ENCODE data around the gene MAP2K4. TPM values are rescaled to one million over a fixed set of nuclear protein-coding genes. Genes with fewer than 3 reads are reported as not detected.

The MAP2K4 gene
- total and polyA plus RNA-seq, 2 experiments from 2014 or later, result 38.5 to 53.6 TPM

- no peak for DNase-seq (ENCODE audit: low spot score)
- H3K36me3 ChIP-seq (replicated peaks; ENCODE audit: insufficient read depth, low read depth), result no peaks in the 10 kb centered on the region
- no peaks in the 10 kb centered on the region for H3K4me1 ChIP-seq (ENCODE audit: insufficient read depth)
- no peak for TF ChIP-seq EZH2 (IDR thresholded peaks at IDR 0.05; ENCODE audit: borderline replicate concordance)
- TF ChIP-seq CTCF (IDR thresholded peaks at IDR 0.05; ENCODE audit: poor library complexity), result no peak
- no peak for TF ChIP-seq EZH2phosphoT487 (IDR thresholded peaks at IDR 0.05; ENCODE audit: low read depth, severe bottlenecking, unreplicated experiment)
- no peak overlapping the region for H2AFZ ChIP-seq
- peaks cover 92% of the 10 kb centered on the region for H4K20me1 ChIP-seq (ENCODE audit: insufficient read depth, poor library complexity, severe bottlenecking)
- WGBS (ENCODE audit: low lambda C conversion rate, missing lambda C conversion rate), result 91% methylated on average over 6 of the region's 6 CpGs
- no peaks in the 10 kb centered on the region for H3K27me3 ChIP-seq
- peaks cover 99% of the 10 kb centered on the region for H3K79me2 ChIP-seq
- no peak overlapping the region for H3K4me3 ChIP-seq
- H3K4me2 ChIP-seq, result no peak overlapping the region
- no peaks in the 10 kb centered on the region for H3K9me3 ChIP-seq (ENCODE audit: low read depth)
- H3K27ac ChIP-seq, result no peak overlapping the region
- no peaks in the 10 kb centered on the region for H3K9me2 ChIP-seq (replicated peaks; ENCODE audit: insufficient read depth)
Observed at GRCh38 chr17:12043702-12044101, 23.0 kb downstream of the MAP2K4 start.

GRCh38 chr17:12046786-12047185, 26.1 kb downstream of the MAP2K4 start:
- DNase-seq (ENCODE audit: low spot score), result no peak
- H4K20me1 ChIP-seq (ENCODE audit: insufficient read depth, poor library complexity, severe bottlenecking), result peaks cover 93% of the 10 kb centered on the region
- no peaks in the 10 kb centered on the region for H3K36me3 ChIP-seq (replicated peaks; ENCODE audit: insufficient read depth, low read depth)
- H2AFZ ChIP-seq, result no peak overlapping the region
- no peaks in the 10 kb centered on the region for H3K9me3 ChIP-seq (ENCODE audit: low read depth)
- no peak overlapping the region for H3K4me3 ChIP-seq
- TF ChIP-seq EZH2 (IDR thresholded peaks at IDR 0.05; ENCODE audit: borderline replicate concordance), result no peak
- TF ChIP-seq EZH2phosphoT487 (IDR thresholded peaks at IDR 0.05; ENCODE audit: low read depth, severe bottlenecking, unreplicated experiment), result no peak
- TF ChIP-seq CTCF (IDR thresholded peaks at IDR 0.05; ENCODE audit: poor library complexity), result no peak
- no peaks in the 10 kb centered on the region for H3K27me3 ChIP-seq
- H3K79me2 ChIP-seq, result peaks cover 99% of the 10 kb centered on the region
- H3K27ac ChIP-seq, result no peak overlapping the region
- no peaks in the 10 kb centered on the region for H3K9me2 ChIP-seq (replicated peaks; ENCODE audit: insufficient read depth)
- H3K4me2 ChIP-seq, result no peak overlapping the region
- 64% methylated on average over 2 of the region's 2 CpGs for WGBS (ENCODE audit: low lambda C conversion rate, missing lambda C conversion rate)
- H3K4me1 ChIP-seq (ENCODE audit: insufficient read depth), result no peaks in the 10 kb centered on the region

GRCh38 chr17:12047681-12048376, 27.2 kb downstream of the MAP2K4 start:
- DNase-seq (ENCODE audit: low spot score), result no peak
- H3K4me1 ChIP-seq (ENCODE audit: insufficient read depth), result no peaks in the 10 kb centered on the region
- TF ChIP-seq CTCF (IDR thresholded peaks at IDR 0.05; ENCODE audit: poor library complexity) (no peak), EZH2 (IDR thresholded peaks at IDR 0.05; ENCODE audit: borderline replicate concordance) (no peak), EZH2phosphoT487 (IDR thresholded peaks at IDR 0.05; ENCODE audit: low read depth, severe bottlenecking, unreplicated experiment) (no peak)
- no peak overlapping the region for H3K4me3 ChIP-seq
- peaks cover 91% of the 10 kb centered on the region for H4K20me1 ChIP-seq (ENCODE audit: insufficient read depth, poor library complexity, severe bottlenecking)
- WGBS (ENCODE audit: low lambda C conversion rate, missing lambda C conversion rate), result 74% methylated on average over 3 of the region's 3 CpGs
- H3K9me2 ChIP-seq (replicated peaks; ENCODE audit: insufficient read depth), result no peaks in the 10 kb centered on the region
- no peak overlapping the region for H2AFZ ChIP-seq
- no peak overlapping the region for H3K4me2 ChIP-seq
- no peaks in the 10 kb centered on the region for H3K27me3 ChIP-seq
- no peaks in the 10 kb centered on the region for H3K36me3 ChIP-seq (replicated peaks; ENCODE audit: insufficient read depth, low read depth)
- no peaks in the 10 kb centered on the region for H3K9me3 ChIP-seq (ENCODE audit: low read depth)
- H3K79me2 ChIP-seq, result peaks cover 100% of the 10 kb centered on the region
- no peak overlapping the region for H3K27ac ChIP-seq
